HepG2 (cell line): ENCODE data around the gene ABL2. TPM values are rescaled to one million over a fixed set of nuclear protein-coding genes. Genes with fewer than 3 reads are reported as not detected.

Experiments
- ARNT ChIP-seq: fragments of 450-650 bp; IDR thresholded peaks from 2 replicates; pipeline ENCODE4 v1.6.1; 2017
- FLYWCH1 ChIP-seq: sonication (generic); formaldehyde crosslinking; IDR thresholded peaks from 2 replicates; pipeline ENCODE4 v1.8.1; 2023; ENCODE audit warnings: mild to moderate bottlenecking, missing genetic modification reagents
- HIC2 ChIP-seq: sonication (generic); formaldehyde crosslinking; IDR thresholded peaks from 2 replicates; pipeline ENCODE4 v1.9.0; 2022; ENCODE audit warnings: low read depth, missing genetic modification reagents
- HNF1A ChIP-seq, 2 experiments: sonication (generic) in 1 of 2; formaldehyde crosslinking in 1 of 2; IDR thresholded peaks; 2 replicates each; pipeline versions ENCODE4 v1.4.0 to v1.6.1; 2016 to 2020; ENCODE audit warnings: borderline replicate concordance in 1 of 2, low read depth in 1 of 2, mild to moderate bottlenecking in 1 of 2, missing genetic modification reagents in 1 of 2
- KAT8 ChIP-seq: IDR thresholded peaks from 2 replicates; pipeline ENCODE4 v1.6.1; 2016; ENCODE audit warnings: missing genetic modification reagents, missing compliant biosample characterization
- YY1 ChIP-seq: IDR thresholded peaks from 2 replicates; pipeline ENCODE4 v1.6.1; 2011; ENCODE audit warnings: low read length, low read depth, moderate library complexity, mild to moderate bottlenecking; ENCODE audit not compliant: insufficient read depth, insufficient replicate concordance
- ZBTB3 ChIP-seq: sonication (generic); formaldehyde crosslinking; IDR thresholded peaks from 2 replicates; pipeline ENCODE4 v1.4.0; 2020; ENCODE audit warnings: low read depth, mild to moderate bottlenecking, moderate library complexity, missing genetic modification reagents, borderline replicate concordance
- ZBTB42 ChIP-seq: sonication (generic); formaldehyde crosslinking; IDR thresholded peaks from 2 replicates; pipeline ENCODE4 v1.5.0; 2020; ENCODE audit warnings: mild to moderate bottlenecking, missing genetic modification reagents
- ZMAT3 ChIP-seq: sonication (generic); formaldehyde crosslinking; conservative IDR thresholded peaks from 2 replicates; pipeline ENCODE4 v1.7.0; 2021; ENCODE audit warnings: missing genetic modification reagents
- ZNF230 ChIP-seq: sonication (generic); formaldehyde crosslinking; IDR thresholded peaks from 2 replicates; pipeline ENCODE4 v1.4.0; 2020; ENCODE audit warnings: mild to moderate bottlenecking, missing genetic modification reagents
- ZNF326 ChIP-seq: sonication (generic); formaldehyde crosslinking; IDR thresholded peaks from 2 replicates; pipeline ENCODE4 v1.4.0; 2020; ENCODE audit warnings: missing genetic modification reagents, borderline replicate concordance
- ZNF354B ChIP-seq: sonication (generic); formaldehyde crosslinking; IDR thresholded peaks from 2 replicates; pipeline ENCODE4 v1.8.0; 2022; ENCODE audit warnings: mild to moderate bottlenecking, missing genetic modification reagents
- ZNF691 ChIP-seq: sonication (generic); formaldehyde crosslinking; IDR thresholded peaks from 2 replicates; pipeline ENCODE4 v1.4.0; 2020; ENCODE audit warnings: missing genetic modification reagents, low read depth, mild to moderate bottlenecking, borderline replicate concordance
- ZNF775 ChIP-seq: sonication (generic); formaldehyde crosslinking; IDR thresholded peaks from 2 replicates; pipeline ENCODE4 v1.4.0; 2020; ENCODE audit warnings: missing genetic modification reagents, mild to moderate bottlenecking, moderate library complexity, borderline replicate concordance
- polyA plus RNA-seq, 8 experiments: library from polyadenylated mRNA; depleted of rRNA in 3 of 8; stranded (reverse) in 7 of 8; unstranded in 1 of 8; fragments of >200 nt; fragmentation: Illumina TruSeq in 4 of 8; extraction: Trizol in 4 of 8; gene quantifications; 2 replicates each; pipeline versions ENCODE4 v1.2.1 to v1.2.3, GENCODE V29; 2011 to 2016; ENCODE audit warnings: low read depth in 4 of 8, missing spikeins in 1 of 8, mixed read lengths in 1 of 8; ENCODE audit not compliant: insufficient read depth in 1 of 8
- total RNA-seq, 5 experiments: library from RNA; depleted of rRNA; stranded (reverse); fragments of >200 nt; fragmentation: Illumina TruSeq; extraction: Trizol; gene quantifications; 2 replicates each; pipeline ENCODE4 v1.2.3, GENCODE V29; 2016; ENCODE audit warnings: low read depth in 1 of 5
- TF ChIP-seq, protein P1 (sequence below): IDR thresholded peaks from 2 replicates; pipeline ENCODE4 v1.6.1; 2018; ENCODE audit warnings: missing genetic modification reagents, mild to moderate bottlenecking, missing compliant biosample characterization
- TF ChIP-seq, protein P2 (sequence below): sonication (generic); formaldehyde crosslinking; IDR thresholded peaks from 2 replicates; pipeline ENCODE4 v1.4.0; 2020; ENCODE audit warnings: low read depth, missing genetic modification reagents

ABL2 gene
- total and polyA plus RNA-seq, 2 of the 13 experiments (the other 11 are each of a cell fraction or from before 2014, with no cell fraction given) = 5.8 to 6.0 TPM

- TF ChIP-seq YY1 (no peak), ZNF775 (no peak), ZNF354B (CRISPR knock-in tag) (no peak), ZBTB42 (CRISPR knock-in tag) (no peak), ZNF691 (CRISPR knock-in tag) (no peak), HIC2 (CRISPR knock-in tag) (no peak), HNF1A (IDR thresholded peaks at IDR 0.05; ENCODE audit: low read depth) (peak; percentile 98), HNF1A (CRISPR knock-in tag; IDR thresholded peaks at IDR 0.05; ENCODE audit: borderline replicate concordance) (peak; percentile 99), ARNT (no peak), ZNF230 (CRISPR knock-in tag) (no peak; the same call in 1 of the 2 replicates), ZMAT3 (0 out of 2 replicates have a peak, but pooled peaks have one; percentile 45), KAT8 (CRISPR knock-in tag) (peak; percentile 73), ZBTB3 (no peak), ZNF326 (CRISPR knock-in tag) (no peak), FLYWCH1 (CRISPR knock-in tag) (no peak)
- TF ChIP-seq, protein P1, sequence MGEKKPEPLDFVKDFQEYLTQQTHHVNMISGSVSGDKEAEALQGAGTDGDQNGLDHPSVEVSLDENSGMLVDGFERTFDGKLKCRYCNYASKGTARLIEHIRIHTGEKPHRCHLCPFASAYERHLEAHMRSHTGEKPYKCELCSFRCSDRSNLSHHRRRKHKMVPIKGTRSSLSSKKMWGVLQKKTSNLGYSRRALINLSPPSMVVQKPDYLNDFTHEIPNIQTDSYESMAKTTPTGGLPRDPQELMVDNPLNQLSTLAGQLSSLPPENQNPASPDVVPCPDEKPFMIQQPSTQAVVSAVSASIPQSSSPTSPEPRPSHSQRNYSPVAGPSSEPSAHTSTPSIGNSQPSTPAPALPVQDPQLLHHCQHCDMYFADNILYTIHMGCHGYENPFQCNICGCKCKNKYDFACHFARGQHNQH = peak; percentile 85; the same call in 1 of the 2 replicates
- TF ChIP-seq, protein P2, sequence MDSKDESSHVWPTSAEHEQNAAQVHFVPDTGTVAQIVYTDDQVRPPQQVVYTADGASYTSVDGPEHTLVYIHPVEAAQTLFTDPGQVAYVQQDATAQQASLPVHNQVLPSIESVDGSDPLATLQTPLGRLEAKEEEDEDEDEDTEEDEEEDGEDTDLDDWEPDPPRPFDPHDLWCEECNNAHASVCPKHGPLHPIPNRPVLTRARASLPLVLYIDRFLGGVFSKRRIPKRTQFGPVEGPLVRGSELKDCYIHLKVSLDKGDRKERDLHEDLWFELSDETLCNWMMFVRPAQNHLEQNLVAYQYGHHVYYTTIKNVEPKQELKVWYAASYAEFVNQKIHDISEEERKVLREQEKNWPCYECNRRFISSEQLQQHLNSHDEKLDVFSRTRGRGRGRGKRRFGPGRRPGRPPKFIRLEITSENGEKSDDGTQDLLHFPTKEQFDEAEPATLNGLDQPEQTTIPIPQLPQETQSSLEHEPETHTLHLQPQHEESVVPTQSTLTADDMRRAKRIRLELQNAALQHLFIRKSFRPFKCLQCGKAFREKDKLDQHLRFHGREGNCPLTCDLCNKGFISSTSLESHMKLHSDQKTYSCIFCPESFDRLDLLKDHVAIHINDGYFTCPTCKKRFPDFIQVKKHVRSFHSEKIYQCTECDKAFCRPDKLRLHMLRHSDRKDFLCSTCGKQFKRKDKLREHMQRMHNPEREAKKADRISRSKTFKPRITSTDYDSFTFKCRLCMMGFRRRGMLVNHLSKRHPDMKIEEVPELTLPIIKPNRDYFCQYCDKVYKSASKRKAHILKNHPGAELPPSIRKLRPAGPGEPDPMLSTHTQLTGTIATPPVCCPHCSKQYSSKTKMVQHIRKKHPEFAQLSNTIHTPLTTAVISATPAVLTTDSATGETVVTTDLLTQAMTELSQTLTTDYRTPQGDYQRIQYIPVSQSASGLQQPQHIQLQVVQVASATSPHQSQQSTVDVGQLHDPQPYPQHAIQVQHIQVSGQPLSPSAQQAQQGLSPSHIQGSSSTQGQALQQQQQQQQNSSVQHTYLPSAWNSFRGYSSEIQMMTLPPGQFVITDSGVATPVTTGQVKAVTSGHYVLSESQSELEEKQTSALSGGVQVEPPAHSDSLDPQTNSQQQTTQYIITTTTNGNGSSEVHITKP = peak; percentile 58; the same call in 1 of the 2 replicates
Measured at GRCh38 chr1:179151908-179152682, 77.4 kb downstream of the ABL2 start (continued).
